GM12878 (cell line): ENCODE results near the gene DISC1. TPM values are rescaled to one million over a fixed set of nuclear protein-coding genes. Genes with fewer than 3 reads are reported as not detected.

Source experiments
- ATAC-seq: fragments of 200-7000 bp; cut with Tn5 transposase; 3 replicates; pipeline ENCODE4 v1.9.1; 2020; ENCODE audit warnings: mild to moderate bottlenecking, moderate library complexity
- BruUV-seq: library from RNA; stranded (reverse); fragments of 400-500 nt; replicated peaks from 2 replicates; lab custom pipeline; 2021; lab: Mats Ljungman, UMichigan
- CTCF ChIA-PET: fragments of 300-600 bp; sonication (Branson Sonifier 250); formaldehyde crosslinking; extraction: SDS; loops from one replicate; lab custom pipeline; 2021; ENCODE audit warnings: inconsistent platforms; lab: Yijun Ruan, JAX
- POLR2A ChIA-PET: fragments of 350-600 bp; formaldehyde crosslinking; extraction: SDS; loops from one replicate; lab custom pipeline; 2021; ENCODE audit warnings: inconsistent platforms; lab: Charles Lee
- RAD21 ChIA-PET: fragments of 300-600 bp; sonication (Branson Sonifier 250); formaldehyde crosslinking; loops from one replicate; lab custom pipeline; 2023; ENCODE audit warnings: antibody characterized with exemption; ENCODE audit not compliant: unreplicated experiment; lab: Charles Lee
- SMC1A ChIA-PET: fragments of 300-600 bp; sonication (Branson Sonifier 250); formaldehyde crosslinking; loops from one replicate; lab custom pipeline; 2023; ENCODE audit not compliant: unreplicated experiment, uncharacterized antibody; lab: Charles Lee
- DNase-seq: peaks from one replicate; pipeline ENCODE4 v3.0.0-alpha.2; 2011; ENCODE audit warnings: low read depth, low spot score
- FAIRE-seq: peaks from 3 replicates; lab custom pipeline; 2011; peaks lifted over from hg19 to GRCh38; lab: Jason Lieb, UNC
- H2AFZ ChIP-seq: 2 replicates; pipeline ENCODE4 v1.6.0; 2011; ENCODE audit warnings: low read depth, low read length, control low read depth; ENCODE audit not compliant: control insufficient read depth
- H3K27ac ChIP-seq: 2 replicates; pipeline ENCODE4 v1.5.1; 2011; ENCODE audit warnings: control low read depth; ENCODE audit not compliant: control insufficient read depth, insufficient read depth
- H3K27me3 ChIP-seq, 2 experiments: replicated peaks in 1 of 2; 2 replicates each; pipeline versions ENCODE4 v1.6.0 to v1.6.1; 2011; ENCODE audit warnings: low read length in 1 of 2; ENCODE audit not compliant: control insufficient read depth in 2 of 2, insufficient read depth in 2 of 2
- H3K36me3 ChIP-seq, 2 experiments: 2 replicates each; pipeline ENCODE4 v1.5.1; 2011; ENCODE audit warnings: low read length in 1 of 2; ENCODE audit not compliant: control insufficient read depth in 2 of 2, insufficient read depth in 2 of 2
- H3K4me1 ChIP-seq: 2 replicates; pipeline ENCODE4 v1.6.1; 2011; ENCODE audit warnings: mild to moderate bottlenecking, low read length, moderate library complexity, mixed read lengths; ENCODE audit not compliant: control insufficient read depth, insufficient read depth
- H3K4me2 ChIP-seq: 2 replicates; pipeline ENCODE4 v1.6.0; 2011; ENCODE audit warnings: control low read depth; ENCODE audit not compliant: control insufficient read depth, insufficient read depth
- H3K4me3 ChIP-seq: fragments of 200-600 bp; sonication (generic); 2 replicates; pipeline ENCODE4 v1.5.1; 2016
- H3K79me2 ChIP-seq: 2 replicates; pipeline ENCODE4 v1.6.0; 2011; ENCODE audit warnings: low read length; ENCODE audit not compliant: control insufficient read depth, insufficient read depth
- H3K9ac ChIP-seq: 2 replicates; pipeline ENCODE4 v1.8.0; 2011; ENCODE audit warnings: low read length, control low read depth, mixed read lengths; ENCODE audit not compliant: control insufficient read depth, insufficient read depth
- H3K9me3 ChIP-seq: replicated peaks from 3 replicates; pipeline ENCODE4 v1.5.1; 2011; ENCODE audit warnings: mild to moderate bottlenecking, low read length; ENCODE audit not compliant: control insufficient read depth, insufficient read depth
- H4K20me1 ChIP-seq: 2 replicates; pipeline ENCODE4 v1.6.0; 2011; ENCODE audit not compliant: control insufficient read depth, insufficient read depth
- BRCA1 ChIP-seq: IDR thresholded peaks from 2 replicates; pipeline ENCODE4 v1.6.1; 2011; ENCODE audit warnings: low read depth, low read length, improper control_type of control experiment
- HDAC2 ChIP-seq: fragments of 200-600 bp; sonication (generic); IDR thresholded peaks from 2 replicates; pipeline ENCODE4 v1.6.1; 2017
- MXI1 ChIP-seq: fragments of 150-350 bp; IDR thresholded peaks from 2 replicates; pipeline ENCODE4 v1.6.1; 2011; ENCODE audit warnings: low read depth, mild to moderate bottlenecking, inconsistent platforms, low read length, improper control_type of control experiment
- MYC ChIP-seq: IDR thresholded peaks from 2 replicates; pipeline ENCODE4 v1.6.1; 2011; ENCODE audit warnings: mild to moderate bottlenecking, low read length, moderate library complexity, inconsistent platforms; ENCODE audit not compliant: insufficient read depth, insufficient replicate concordance, insufficient read length, severe bottlenecking
- RFX5 ChIP-seq: IDR thresholded peaks from 2 replicates; pipeline ENCODE4 v1.6.1; 2011; ENCODE audit warnings: low read depth, low read length, improper control_type of control experiment
- SPI1 ChIP-seq: IDR thresholded peaks from 2 replicates; pipeline ENCODE4 v1.6.1; 2011; ENCODE audit warnings: low read depth, mild to moderate bottlenecking, low read length, moderate library complexity, borderline replicate concordance; ENCODE audit not compliant: insufficient read depth
- SREBF2 ChIP-seq: IDR thresholded peaks from 2 replicates; pipeline ENCODE4 v1.6.1; 2012; ENCODE audit warnings: mild to moderate bottlenecking, low read length
- TCF3 ChIP-seq: IDR thresholded peaks from 2 replicates; pipeline ENCODE4 v1.6.1; 2012; ENCODE audit warnings: low read depth, mild to moderate bottlenecking, low read length, borderline replicate concordance; ENCODE audit not compliant: insufficient read depth
- ZNF217 ChIP-seq: fragments of 450-650 bp; IDR thresholded peaks from 2 replicates; pipeline ENCODE4 v1.6.1; 2017; ENCODE audit warnings: antibody characterized with exemption, mild to moderate bottlenecking
- WGBS: methylation state at CpG from one replicate; pipeline ENCODE4 v1.1.6; 2016; ENCODE audit warnings: low lambda C conversion rate; ENCODE audit not compliant: insufficient replicate concordance, insufficient coverage; ENCODE audit errors: missing lambda C conversion rate; 5-methylcytosine and 5-hydroxymethylcytosine counted together
- in situ Hi-C: fragments of 300-500 bp; cut with MboI; formaldehyde crosslinking; loops from 9 replicates; pipeline ENCODE4 v1.14.3; 2018; ENCODE audit warnings: mixed read lengths
- intact Hi-C: fragments of 100-400 bp; cut with micrococcal nuclease; formaldehyde crosslinking; loops from one replicate; pipeline ENCODE4 v1.14.2; 2022; ENCODE audit not compliant: unreplicated experiment
- polyA plus RNA-seq, 11 experiments: library from polyadenylated mRNA; depleted of rRNA in 4 of 11; unstranded in 6 of 11; stranded (reverse) in 5 of 11; fragments of >200 nt; fragmentation: Nextera tagmentation in 4 of 11; fragmentation: Illumina TruSeq in 1 of 11; extraction: Ambion mirVana in 4 of 11; extraction: Trizol in 1 of 11; gene quantifications; 1 replicate in 1 of 11; 2 replicates in 10 of 11; pipeline versions ENCODE4 v1.2.1 to v1.2.3, GENCODE V29; 2011 to 2016; ENCODE audit warnings: inconsistent platforms in 2 of 11, missing spikeins in 2 of 11, low read depth in 1 of 11
- total RNA-seq, 4 experiments: library from RNA; depleted of rRNA in 3 of 4; stranded (reverse); fragments of >200 nt in 3 of 4; fragmentation: Illumina TruSeq in 1 of 4; extraction: Trizol in 1 of 4; gene quantifications; 2 replicates each; pipeline versions ENCODE4 v1.2.1 to v1.2.3, GENCODE V29; 2013 to 2021
- TF ChIP-seq, protein P1 (sequence below): fragments of 150-350 bp; IDR thresholded peaks from 2 replicates; pipeline ENCODE4 v1.6.1; 2014; ENCODE audit warnings: mild to moderate bottlenecking, low read depth, low read length
- TF ChIP-seq, protein P2 (sequence below): IDR thresholded peaks from 2 replicates; pipeline ENCODE4 v1.6.1; 2012; ENCODE audit warnings: improper control_type of control experiment, low read depth, low read length; ENCODE audit not compliant: insufficient replicate concordance

Gene DISC1
- total and polyA plus RNA-seq, 10 of the 15 experiments (the other 5 are each of a cell fraction or from before 2014, with no cell fraction given): 0.05 to 0.72 (median 0.19) TPM; not detected in 1

DNA sequence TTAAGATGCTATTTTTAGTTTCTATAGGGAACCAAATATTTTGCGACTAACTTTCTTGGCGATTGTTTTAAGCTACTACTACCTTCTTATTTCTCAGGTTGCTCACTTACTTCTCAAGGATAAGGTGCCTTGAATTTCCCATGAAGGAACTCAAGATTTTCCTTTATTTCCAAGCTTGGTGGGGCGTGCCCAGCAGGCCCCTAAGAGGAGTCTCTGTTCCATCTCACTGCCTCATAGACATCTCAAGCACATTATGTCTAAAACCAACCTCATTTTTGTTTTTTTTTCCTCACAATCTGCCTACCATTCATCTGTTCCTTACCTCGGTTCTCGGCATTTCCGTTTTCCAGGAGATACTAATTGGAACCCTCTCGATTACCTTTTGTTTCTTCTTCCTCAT lies 421.9 kb downstream of the DISC1 start:
- no peak for DNase-seq
- H3K4me3 ChIP-seq: no peak overlapping the region
- no TSS peak for BruUV-seq
- no peak overlapping the region for H3K4me2 ChIP-seq
- H4K20me1 ChIP-seq: no peaks in the 10 kb centered on the region
- H3K27ac ChIP-seq: no peak overlapping the region
- H3K79me2 ChIP-seq: no peaks in the 10 kb centered on the region
- intact Hi-C loops: no loop called here
- ChIA-PET CTCF (no interaction called here), POLR2A (no interaction called here), SMC1A (no interaction called here), RAD21 (no interaction called here)
- no peaks in the 10 kb centered on the region for H3K4me1 ChIP-seq
- H2AFZ ChIP-seq: no peak overlapping the region
- no peak overlapping the region for H3K9ac ChIP-seq
- TF ChIP-seq, protein P1, sequence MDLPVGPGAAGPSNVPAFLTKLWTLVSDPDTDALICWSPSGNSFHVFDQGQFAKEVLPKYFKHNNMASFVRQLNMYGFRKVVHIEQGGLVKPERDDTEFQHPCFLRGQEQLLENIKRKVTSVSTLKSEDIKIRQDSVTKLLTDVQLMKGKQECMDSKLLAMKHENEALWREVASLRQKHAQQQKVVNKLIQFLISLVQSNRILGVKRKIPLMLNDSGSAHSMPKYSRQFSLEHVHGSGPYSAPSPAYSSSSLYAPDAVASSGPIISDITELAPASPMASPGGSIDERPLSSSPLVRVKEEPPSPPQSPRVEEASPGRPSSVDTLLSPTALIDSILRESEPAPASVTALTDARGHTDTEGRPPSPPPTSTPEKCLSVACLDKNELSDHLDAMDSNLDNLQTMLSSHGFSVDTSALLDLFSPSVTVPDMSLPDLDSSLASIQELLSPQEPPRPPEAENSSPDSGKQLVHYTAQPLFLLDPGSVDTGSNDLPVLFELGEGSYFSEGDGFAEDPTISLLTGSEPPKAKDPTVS: no peak
- TF ChIP-seq RFX5 (no peak), ZNF217 (no peak), MYC (no peak), BRCA1 (no peak)
- WGBS: 29% methylated on average over 7 of the region's 7 CpGs
- ATAC-seq: no peak
- peak; percentile 7 for FAIRE-seq
- no peaks in the 10 kb centered on the region for H3K9me3 ChIP-seq
- H3K36me3 ChIP-seq: no peaks in the 10 kb centered on the region
- in situ Hi-C loops: no loop called here
- H3K27me3 ChIP-seq: no peaks in the 10 kb centered on the region; a peak in 1 of 4 replicates

DNA sequence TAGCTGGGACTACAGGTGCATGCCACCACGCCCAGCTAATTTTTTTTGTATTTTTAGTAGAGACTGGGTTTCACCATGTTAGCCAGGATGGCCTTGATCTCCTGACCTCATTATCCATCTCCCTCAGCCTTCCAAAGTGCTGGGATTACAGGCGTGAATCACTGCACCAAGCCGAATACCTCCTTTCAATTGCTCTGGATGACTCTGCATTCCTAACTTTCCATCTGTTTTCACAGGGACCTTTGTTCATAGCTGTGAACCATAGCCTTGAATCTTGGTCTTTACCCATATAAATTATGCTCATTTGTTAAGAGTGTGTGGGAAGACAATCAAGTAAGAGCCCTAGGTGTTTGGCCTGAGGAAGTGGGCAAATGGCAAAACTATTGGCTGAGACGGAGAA lies 422.7 kb downstream of the DISC1 start:
- intact Hi-C loops (no loop called here), in situ Hi-C loops (no loop called here)
- Histone ChIP-seq H3K9me3 (no peaks in the 10 kb centered on the region), H3K4me1 (no peaks in the 10 kb centered on the region), H4K20me1 (no peaks in the 10 kb centered on the region), H3K36me3 (no peaks in the 10 kb centered on the region), H3K4me2 (no peak overlapping the region), H3K27ac (no peak overlapping the region), H3K4me3 (no peak overlapping the region), H2AFZ (no peak overlapping the region), H3K9ac (no peak overlapping the region), H3K27me3 (no peaks in the 10 kb centered on the region; a peak in 1 of 4 replicates), H3K79me2 (no peaks in the 10 kb centered on the region)
- ChIA-PET RAD21 (no interaction called here), SMC1A (no interaction called here), POLR2A (no interaction called here), CTCF (no interaction called here)
- ATAC-seq (no peak), FAIRE-seq (no peak), DNase-seq (no peak)
- no TSS peak for BruUV-seq
- 35% methylated on average over 4 of the region's 4 CpGs for WGBS
- TF ChIP-seq MXI1 (no peak), TCF3 (no peak), SPI1 (no peak), SREBF2 (no peak), HDAC2 (no peak)
- TF ChIP-seq, protein P2, sequence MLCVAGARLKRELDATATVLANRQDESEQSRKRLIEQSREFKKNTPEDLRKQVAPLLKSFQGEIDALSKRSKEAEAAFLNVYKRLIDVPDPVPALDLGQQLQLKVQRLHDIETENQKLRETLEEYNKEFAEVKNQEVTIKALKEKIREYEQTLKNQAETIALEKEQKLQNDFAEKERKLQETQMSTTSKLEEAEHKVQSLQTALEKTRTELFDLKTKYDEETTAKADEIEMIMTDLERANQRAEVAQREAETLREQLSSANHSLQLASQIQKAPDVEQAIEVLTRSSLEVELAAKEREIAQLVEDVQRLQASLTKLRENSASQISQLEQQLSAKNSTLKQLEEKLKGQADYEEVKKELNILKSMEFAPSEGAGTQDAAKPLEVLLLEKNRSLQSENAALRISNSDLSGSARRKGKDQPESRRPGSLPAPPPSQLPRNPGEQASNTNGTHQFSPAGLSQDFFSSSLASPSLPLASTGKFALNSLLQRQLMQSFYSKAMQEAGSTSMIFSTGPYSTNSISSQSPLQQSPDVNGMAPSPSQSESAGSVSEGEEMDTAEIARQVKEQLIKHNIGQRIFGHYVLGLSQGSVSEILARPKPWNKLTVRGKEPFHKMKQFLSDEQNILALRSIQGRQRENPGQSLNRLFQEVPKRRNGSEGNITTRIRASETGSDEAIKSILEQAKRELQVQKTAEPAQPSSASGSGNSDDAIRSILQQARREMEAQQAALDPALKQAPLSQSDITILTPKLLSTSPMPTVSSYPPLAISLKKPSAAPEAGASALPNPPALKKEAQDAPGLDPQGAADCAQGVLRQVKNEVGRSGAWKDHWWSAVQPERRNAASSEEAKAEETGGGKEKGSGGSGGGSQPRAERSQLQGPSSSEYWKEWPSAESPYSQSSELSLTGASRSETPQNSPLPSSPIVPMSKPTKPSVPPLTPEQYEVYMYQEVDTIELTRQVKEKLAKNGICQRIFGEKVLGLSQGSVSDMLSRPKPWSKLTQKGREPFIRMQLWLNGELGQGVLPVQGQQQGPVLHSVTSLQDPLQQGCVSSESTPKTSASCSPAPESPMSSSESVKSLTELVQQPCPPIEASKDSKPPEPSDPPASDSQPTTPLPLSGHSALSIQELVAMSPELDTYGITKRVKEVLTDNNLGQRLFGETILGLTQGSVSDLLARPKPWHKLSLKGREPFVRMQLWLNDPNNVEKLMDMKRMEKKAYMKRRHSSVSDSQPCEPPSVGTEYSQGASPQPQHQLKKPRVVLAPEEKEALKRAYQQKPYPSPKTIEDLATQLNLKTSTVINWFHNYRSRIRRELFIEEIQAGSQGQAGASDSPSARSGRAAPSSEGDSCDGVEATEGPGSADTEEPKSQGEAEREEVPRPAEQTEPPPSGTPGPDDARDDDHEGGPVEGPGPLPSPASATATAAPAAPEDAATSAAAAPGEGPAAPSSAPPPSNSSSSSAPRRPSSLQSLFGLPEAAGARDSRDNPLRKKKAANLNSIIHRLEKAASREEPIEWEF: no peak
